Keratinocyte (primary cell): ENCODE data around the gene BMP8B. TPM values are rescaled to one million over a fixed set of nuclear protein-coding genes. Genes with fewer than 3 reads are reported as not detected.

Source experiments
- DNase-seq: peaks from one replicate; pipeline ENCODE4 v3.0.0-alpha.2; 2011; ENCODE audit warnings: low read depth, missing footprints, low spot score
- FAIRE-seq: peaks from 2 replicates; lab custom pipeline; 2011; peaks lifted over from hg19 to GRCh38; lab: Jason Lieb, UNC
- H2AFZ ChIP-seq: 2 replicates; pipeline ENCODE4 v1.6.0; 2012; ENCODE audit warnings: low read length, control low read depth, inconsistent platforms; ENCODE audit not compliant: control insufficient read depth
- H3K27ac ChIP-seq: 2 replicates; pipeline ENCODE4 v1.5.1; 2011; ENCODE audit warnings: low read length; ENCODE audit not compliant: control insufficient read depth, insufficient read depth
- H3K27me3 ChIP-seq: 3 replicates; pipeline ENCODE4 v1.6.0; 2011; ENCODE audit warnings: low read length; ENCODE audit not compliant: control insufficient read depth, insufficient read depth; ENCODE audit errors: extremely low read depth
- H3K36me3 ChIP-seq, 2 experiments: 2 replicates in 1 of 2; 3 replicates in 1 of 2; pipeline ENCODE4 v1.5.1; 2011; ENCODE audit warnings: low read length in 2 of 2, mild to moderate bottlenecking in 1 of 2; ENCODE audit not compliant: control insufficient read depth in 2 of 2, insufficient read depth in 2 of 2; ENCODE audit errors: extremely low read depth in 1 of 2
- H3K4me1 ChIP-seq: 3 replicates; pipeline ENCODE4 v1.5.1; 2011; ENCODE audit warnings: low read length; ENCODE audit not compliant: control insufficient read depth, insufficient read depth; ENCODE audit errors: extremely low read depth
- H3K4me2 ChIP-seq: 3 replicates; pipeline ENCODE4 v1.6.0; 2011; ENCODE audit warnings: low read depth, low read length; ENCODE audit not compliant: control insufficient read depth, insufficient read depth; ENCODE audit errors: extremely low read depth
- H3K4me3 ChIP-seq, 3 experiments: fragments of 200-600 bp in 1 of 3; sonication (generic) in 1 of 3; 2 replicates in 2 of 3; 3 replicates in 1 of 3; pipeline ENCODE4 v1.5.1; 2011 to 2016; ENCODE audit warnings: low read length in 3 of 3, mild to moderate bottlenecking in 3 of 3, control low read depth in 2 of 3, inconsistent platforms in 1 of 3, low read depth in 1 of 3, mixed read lengths in 1 of 3, mixed run types in 1 of 3, moderate library complexity in 1 of 3; ENCODE audit not compliant: control insufficient read depth in 2 of 3, insufficient read depth in 2 of 3; ENCODE audit errors: extremely low read depth in 1 of 3
- H3K79me2 ChIP-seq: 2 replicates; pipeline ENCODE4 v1.6.0; 2012; ENCODE audit warnings: low read length; ENCODE audit not compliant: control insufficient read depth, insufficient read depth
- H3K9ac ChIP-seq: 3 replicates; pipeline ENCODE4 v1.6.0; 2011; ENCODE audit warnings: low read length; ENCODE audit not compliant: control insufficient read depth, insufficient read depth; ENCODE audit errors: extremely low read depth
- H3K9me1 ChIP-seq: 3 replicates; pipeline ENCODE4 v1.6.0; 2011; ENCODE audit warnings: low read length; ENCODE audit not compliant: control insufficient read depth, insufficient read depth; ENCODE audit errors: extremely low read depth
- H3K9me3 ChIP-seq: 2 replicates; pipeline ENCODE4 v1.5.1; 2012; ENCODE audit warnings: low read depth, low read length; ENCODE audit not compliant: control insufficient read depth
- H4K20me1 ChIP-seq: 3 replicates; pipeline ENCODE4 v1.6.0; 2011; ENCODE audit warnings: low read length; ENCODE audit not compliant: control insufficient read depth, insufficient read depth; ENCODE audit errors: extremely low read depth
- CTCF ChIP-seq, 3 experiments: IDR thresholded peaks in 1 of 3; conservative IDR thresholded peaks in 1 of 3; optimal IDR thresholded peaks in 1 of 3; 2 replicates in 2 of 3; 3 replicates in 1 of 3; pipeline versions ENCODE3 to v1.5.1; 2011; ENCODE audit warnings: low read length in 3 of 3, mild to moderate bottlenecking in 3 of 3, moderate library complexity in 2 of 3, control low read depth in 1 of 3, inconsistent platforms in 1 of 3; ENCODE audit not compliant: insufficient read depth in 2 of 3; ENCODE audit errors: extremely low read depth in 1 of 3
- EZH2 ChIP-seq: IDR thresholded peaks from one replicate; pipeline ENCODE4 v1.6.1; 2012; ENCODE audit warnings: inconsistent platforms, mild to moderate bottlenecking, low read length, moderate library complexity
- dilution Hi-C: fragments of 300-500 bp; cut with MboI; formaldehyde crosslinking; loops from one replicate; pipeline ENCODE4 v1.7.0; 2020; ENCODE audit warnings: low sequenced_read_pairs; ENCODE audit not compliant: extremely low pct_ligation_motif_present
- polyA plus RNA-seq, 5 experiments: library from polyadenylated mRNA; depleted of rRNA in 3 of 5; stranded (reverse) in 3 of 5; stranded (forward) in 1 of 5; unstranded in 1 of 5; fragments of >200 nt; gene quantifications; 1 replicate in 1 of 5; 2 replicates in 3 of 5; 3 replicates in 1 of 5; pipeline versions ENCODE4 v1.2.1 to v1.2.3, GENCODE V29; 2011 to 2012; ENCODE audit warnings: missing spikeins in 2 of 5, low read depth in 1 of 5, low replicate concordance in 1 of 5

BMP8B gene
- polyA plus RNA-seq, 1 donor (not counting 4 experiments of a cell fraction or from before 2014, with no cell fraction given), result 0.04 TPM

- no peak overlapping the region for H3K4me2 ChIP-seq
- H3K4me1 ChIP-seq, result no peaks in the 10 kb centered on the region
- H3K27ac ChIP-seq, result no peak overlapping the region
- no peak overlapping the region for H2AFZ ChIP-seq
- no peaks in the 10 kb centered on the region for H3K79me2 ChIP-seq
- no peaks in the 10 kb centered on the region for H3K27me3 ChIP-seq
- no peak overlapping the region for H3K4me3 ChIP-seq
- no peaks in the 10 kb centered on the region for H3K9me1 ChIP-seq
- H3K9me3 ChIP-seq, result no peaks in the 10 kb centered on the region
- dilution Hi-C loops, result no loop called here
- no peaks in the 10 kb centered on the region for H4K20me1 ChIP-seq
- no peak for DNase-seq
- TF ChIP-seq CTCF (optimal IDR thresholded peaks at IDR 0.05 in 1 of 3, IDR thresholded peaks at IDR 0.05 in 1 of 3, conservative IDR thresholded peaks at IDR 0.05 in 1 of 3; ENCODE audit: extremely low read depth in 1 of 3, insufficient read depth in 2 of 3, low read length in 3 of 3) (no peak), EZH2 (no peak)
- peak; percentile 34 for FAIRE-seq
- no peak overlapping the region for H3K9ac ChIP-seq
- peaks cover 8 to 15% of the 10 kb centered on the region in 2 experiments for H3K36me3 ChIP-seq
Measured at GRCh38 chr1:39835935-39836594, 47.4 kb upstream of the BMP8B start.

- no peak for FAIRE-seq
- dilution Hi-C loops, result no loop called here
- TF ChIP-seq CTCF (optimal IDR thresholded peaks at IDR 0.05 in 1 of 3, IDR thresholded peaks at IDR 0.05 in 1 of 3, conservative IDR thresholded peaks at IDR 0.05 in 1 of 3; ENCODE audit: extremely low read depth in 1 of 3, insufficient read depth in 2 of 3, low read length in 3 of 3), result no peak
- TF ChIP-seq EZH2, result no peak
Measured at GRCh38 chr1:39835110-39835509, 46.4 kb upstream of the BMP8B start.

More at GRCh38 chr1:39835110-39835509, 46.4 kb upstream of the BMP8B start:
- no peak overlapping the region for H2AFZ ChIP-seq
- peaks cover 6 to 11% of the 10 kb centered on the region in 2 experiments for H3K36me3 ChIP-seq
- H3K4me3 ChIP-seq, result no peak overlapping the region
- no peaks in the 10 kb centered on the region for H3K27me3 ChIP-seq
- no peak overlapping the region for H3K9ac ChIP-seq
- no peak overlapping the region for H3K27ac ChIP-seq
- no peak for DNase-seq
- H3K4me2 ChIP-seq, result no peak overlapping the region
- no peaks in the 10 kb centered on the region for H3K79me2 ChIP-seq
- H3K9me3 ChIP-seq, result no peaks in the 10 kb centered on the region
- peaks cover 4% of the 10 kb centered on the region for H3K4me1 ChIP-seq
- no peaks in the 10 kb centered on the region for H4K20me1 ChIP-seq
- no peaks in the 10 kb centered on the region for H3K9me1 ChIP-seq
